ENCODE results near the gene GRB10.

DNA sequence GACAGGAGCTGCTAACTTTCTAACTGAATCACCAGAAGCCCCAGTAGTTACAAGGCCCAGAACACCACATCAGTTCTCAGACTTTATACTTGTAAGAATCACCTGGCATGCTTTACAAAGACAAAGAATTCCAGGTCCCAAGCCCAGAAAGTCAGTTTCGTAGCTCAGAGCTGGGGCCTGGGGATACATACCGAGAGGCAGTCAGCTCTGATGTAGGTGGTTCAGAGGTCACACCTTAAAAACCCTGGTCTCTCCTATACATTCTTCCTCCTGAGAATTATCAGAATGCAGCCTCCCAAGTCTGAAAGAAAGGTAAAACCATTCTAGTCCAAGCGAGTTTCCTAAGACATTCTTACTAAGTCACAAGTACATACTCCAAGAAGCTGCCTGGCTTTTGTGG lies 2.3 kb downstream of the GRB10 start:
- TF ChIP-seq CTCF (IDR thresholded peaks at IDR 0.05) (no peak), POLR2A (IDR thresholded peaks at IDR 0.05) (no peak)

All from Peyer's patch (tissue), 4 donors.